ENCODE results near the gene MOGAT3. TPM values are rescaled to one million over a fixed set of nuclear protein-coding genes. Genes with fewer than 3 reads are reported as not detected.

The MOGAT3 gene
- total RNA-seq, 1 experiment from 2014 or later, result 6.3 TPM

DNA sequence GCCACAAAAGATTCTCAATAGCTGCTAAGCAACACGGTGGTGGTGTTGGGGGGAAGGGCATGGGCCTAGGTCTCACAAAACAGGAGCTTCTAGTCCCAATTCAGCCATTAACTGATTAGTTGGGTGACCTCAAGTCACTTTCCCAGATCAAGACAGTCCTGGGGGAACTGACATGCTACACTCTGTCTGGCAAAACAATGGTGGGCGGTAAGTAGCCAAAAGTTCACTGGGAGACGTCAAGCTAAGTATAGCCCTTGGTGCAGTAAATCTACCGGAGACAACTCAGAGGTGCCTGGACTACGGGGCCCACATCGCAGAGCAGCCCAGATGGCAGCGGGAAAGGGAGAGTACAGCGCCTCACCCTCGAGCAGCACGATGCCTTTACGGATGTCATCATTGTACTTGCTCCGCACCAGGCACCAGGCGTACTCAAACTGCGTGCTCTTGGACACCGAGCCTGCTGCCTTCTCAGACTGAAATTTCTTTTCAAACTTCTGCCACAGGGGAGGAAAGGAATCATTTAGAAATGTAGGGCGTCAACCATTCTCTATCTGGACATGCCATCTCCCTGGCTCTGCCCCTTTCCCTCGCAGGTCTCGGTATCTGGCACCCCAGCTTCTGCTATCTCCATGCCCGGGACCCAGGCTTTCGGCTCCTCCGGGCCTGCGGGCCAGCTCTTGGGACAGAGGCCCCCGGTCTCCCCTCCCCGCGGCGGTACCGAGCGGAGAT lies 43.0 kb upstream of the MOGAT3 start:
- Histone ChIP-seq H3K9me3 (no peaks in the 10 kb centered on the region), H3K36me3 (ENCODE audit: control insufficient read depth, insufficient read depth, low read length) (no peaks in the 10 kb centered on the region; the same call in 1 of the 2 replicates), H3K4me3 (ENCODE audit: low read depth, low read length) (peak overlapping the region; percentile 95), H3K27me3 (replicated peaks; ENCODE audit: control insufficient read depth, insufficient read depth, low read length) (no peaks in the 10 kb centered on the region), H3K4me1 (peaks cover 13% of the 10 kb centered on the region; the same call in 1 of the 2 replicates)
- H3K4me3 Mint-ChIP-seq (ENCODE audit: unreplicated experiment), result peak overlapping the region; percentile 92
- ChIA-PET CTCF (interaction anchor here (0.6 to 2.3 kb wide), 14 partner anchors 8 to 386 kb away, joined by 3 to 49 read pairs (median 4); partner anchors contain the start of genes PLOD3 and ZNHIT1), POLR2A (interaction anchor here (0.7 to 1.4 kb wide), 4 partner anchors 9 to 64 kb away, joined by 3 to 10 read pairs (median 4); partner anchors contain the start of genes PLOD3 and ZNHIT1)
- H3K27me3 Mint-ChIP-seq (ENCODE audit: insufficient read depth, unreplicated experiment), result no peaks in the 10 kb centered on the region
- H3K36me3 Mint-ChIP-seq (ENCODE audit: insufficient read depth, unreplicated experiment), result peaks cover 40% of the 10 kb centered on the region
- H3K9me3 Mint-ChIP-seq (ENCODE audit: unreplicated experiment), result no peaks in the 10 kb centered on the region
- BruUV-seq (replicated peaks), result no TSS peak
- no peak for DNase-seq
- TF ChIP-seq, protein P1, sequence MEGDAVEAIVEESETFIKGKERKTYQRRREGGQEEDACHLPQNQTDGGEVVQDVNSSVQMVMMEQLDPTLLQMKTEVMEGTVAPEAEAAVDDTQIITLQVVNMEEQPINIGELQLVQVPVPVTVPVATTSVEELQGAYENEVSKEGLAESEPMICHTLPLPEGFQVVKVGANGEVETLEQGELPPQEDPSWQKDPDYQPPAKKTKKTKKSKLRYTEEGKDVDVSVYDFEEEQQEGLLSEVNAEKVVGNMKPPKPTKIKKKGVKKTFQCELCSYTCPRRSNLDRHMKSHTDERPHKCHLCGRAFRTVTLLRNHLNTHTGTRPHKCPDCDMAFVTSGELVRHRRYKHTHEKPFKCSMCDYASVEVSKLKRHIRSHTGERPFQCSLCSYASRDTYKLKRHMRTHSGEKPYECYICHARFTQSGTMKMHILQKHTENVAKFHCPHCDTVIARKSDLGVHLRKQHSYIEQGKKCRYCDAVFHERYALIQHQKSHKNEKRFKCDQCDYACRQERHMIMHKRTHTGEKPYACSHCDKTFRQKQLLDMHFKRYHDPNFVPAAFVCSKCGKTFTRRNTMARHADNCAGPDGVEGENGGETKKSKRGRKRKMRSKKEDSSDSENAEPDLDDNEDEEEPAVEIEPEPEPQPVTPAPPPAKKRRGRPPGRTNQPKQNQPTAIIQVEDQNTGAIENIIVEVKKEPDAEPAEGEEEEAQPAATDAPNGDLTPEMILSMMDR (IDR thresholded peaks at IDR 0.05; ENCODE audit: insufficient read depth in 1 of 2, low read depth in 1 of 2, low read length in 1 of 2, severe bottlenecking in 1 of 2, unreplicated experiment in 1 of 2), result no peak
- intact Hi-C loops (cut with micrococcal nuclease; ENCODE audit: unreplicated experiment), result loop anchor here (1.0 kb wide), 5 partner anchors 8 to 100 kb away; partner anchors contain the start of gene ZNHIT1
- H3K27ac Mint-ChIP-seq (ENCODE audit: unreplicated experiment), result peak overlapping the region; percentile 93
- peaks cover 10% of the 10 kb centered on the region for H3K4me1 Mint-ChIP-seq (ENCODE audit: low read depth, unreplicated experiment)

DNA sequence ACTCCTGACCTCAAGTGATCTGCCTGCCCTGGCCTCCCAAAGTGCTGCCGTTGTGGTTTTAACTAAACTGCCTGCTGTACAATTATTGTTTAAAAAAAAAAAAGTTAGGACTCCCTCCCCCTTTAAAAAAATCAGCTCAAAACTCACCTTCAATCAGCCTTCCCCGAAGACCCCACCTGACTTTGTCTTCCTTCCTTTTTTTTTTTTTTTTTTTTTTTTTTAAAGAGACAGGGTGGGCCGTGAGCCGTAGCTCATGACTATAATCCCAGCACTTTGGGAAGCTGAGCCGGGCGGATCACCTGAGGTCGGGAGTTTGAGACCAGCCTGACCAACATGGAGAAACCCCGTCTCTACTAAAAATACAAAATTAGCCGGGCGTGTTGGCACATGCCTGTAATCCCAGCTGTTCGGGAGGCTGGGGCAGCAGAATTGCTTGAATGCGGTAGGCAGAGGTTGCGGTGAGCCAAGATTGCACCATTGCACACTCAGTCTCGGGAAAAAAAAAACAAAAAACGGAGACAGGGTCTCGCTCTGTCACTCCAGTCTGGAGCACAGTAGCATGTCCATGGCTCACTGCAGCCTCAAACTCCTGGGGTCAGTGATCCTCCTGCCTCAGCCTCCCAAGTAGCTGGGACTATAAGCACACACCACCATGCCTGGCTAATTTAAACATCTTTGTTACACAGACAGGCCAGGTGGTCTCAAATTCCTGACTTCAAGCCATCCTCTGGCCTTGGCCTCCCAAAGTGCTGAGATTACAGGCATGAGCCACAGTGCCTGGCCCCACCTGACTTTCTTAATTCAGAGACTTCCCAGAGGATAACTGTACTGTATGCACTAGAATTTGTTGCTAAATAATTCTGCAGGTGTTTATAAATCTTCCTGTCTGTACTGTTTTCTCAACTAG lies 40.9 kb upstream of the MOGAT3 start:
- DNase-seq, result no peak
- H3K9me3 ChIP-seq, result no peaks in the 10 kb centered on the region
- H3K4me3 ChIP-seq (ENCODE audit: low read depth, low read length), result no peak overlapping the region
- Mint-ChIP-seq H3K4me3 (ENCODE audit: unreplicated experiment) (no peak overlapping the region), H3K36me3 (ENCODE audit: insufficient read depth, unreplicated experiment) (peaks cover 27% of the 10 kb centered on the region), H3K27ac (ENCODE audit: unreplicated experiment) (no peak overlapping the region), H3K27me3 (ENCODE audit: insufficient read depth, unreplicated experiment) (no peaks in the 10 kb centered on the region), H3K9me3 (ENCODE audit: unreplicated experiment) (no peaks in the 10 kb centered on the region), H3K4me1 (ENCODE audit: low read depth, unreplicated experiment) (peaks cover 4% of the 10 kb centered on the region)
- no TSS peak for BruUV-seq (replicated peaks)
- TF ChIP-seq, protein P1 (IDR thresholded peaks at IDR 0.05; ENCODE audit: insufficient read depth in 1 of 2, low read depth in 1 of 2, low read length in 1 of 2, severe bottlenecking in 1 of 2, unreplicated experiment in 1 of 2), result no peak
- ChIA-PET POLR2A (interaction anchor here (0.5 kb wide), 1 partner anchor 66 kb away, joined by 3 read pairs; no protein-coding TSS in a partner anchor), CTCF (interaction anchor here (0.6 to 0.7 kb wide), 2 partner anchors 13 to 85 kb away, joined by 4 to 7 read pairs; no protein-coding TSS in a partner anchor)
- intact Hi-C loops (cut with micrococcal nuclease; ENCODE audit: unreplicated experiment), result no loop called here
- peaks cover 20% of the 10 kb centered on the region for H3K4me1 ChIP-seq
- no peaks in the 10 kb centered on the region; the same call in 1 of the 2 replicates for H3K36me3 ChIP-seq (ENCODE audit: control insufficient read depth, insufficient read depth, low read length)
- no peaks in the 10 kb centered on the region for H3K27me3 ChIP-seq (replicated peaks; ENCODE audit: control insufficient read depth, insufficient read depth, low read length)

DNA sequence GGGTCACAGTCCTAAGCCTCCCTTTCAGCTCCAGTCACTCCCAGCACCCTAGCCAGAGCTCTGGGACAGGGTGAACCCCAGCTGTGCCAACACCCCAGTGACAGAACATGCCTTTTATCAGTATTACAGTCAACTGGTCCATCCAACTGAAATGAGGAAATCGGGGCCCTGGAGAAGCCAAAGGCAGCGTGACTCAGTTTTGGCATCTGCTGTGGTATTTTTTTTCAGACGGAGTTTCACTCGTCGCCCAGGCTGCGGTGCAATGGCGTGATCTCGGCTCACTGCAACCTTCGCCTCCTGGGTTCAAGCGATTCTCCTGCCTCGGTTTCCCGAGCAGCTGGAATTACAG lies 40.2 kb upstream of the MOGAT3 start:
- ChIA-PET CTCF (interaction anchor here (0.6 to 0.7 kb wide), 2 partner anchors 14 to 84 kb away, joined by 4 to 7 read pairs; no protein-coding TSS in a partner anchor), POLR2A (interaction anchor here (0.5 kb wide), 1 partner anchor 67 kb away, joined by 3 read pairs; no protein-coding TSS in a partner anchor)
- Histone ChIP-seq H3K4me3 (ENCODE audit: low read depth, low read length) (no peak overlapping the region), H3K36me3 (ENCODE audit: control insufficient read depth, insufficient read depth, low read length) (no peaks in the 10 kb centered on the region; the same call in 1 of the 2 replicates), H3K27me3 (replicated peaks; ENCODE audit: control insufficient read depth, insufficient read depth, low read length) (no peaks in the 10 kb centered on the region), H3K4me1 (peaks cover 20% of the 10 kb centered on the region), H3K9me3 (no peaks in the 10 kb centered on the region)
- intact Hi-C loops (cut with micrococcal nuclease; ENCODE audit: unreplicated experiment), result no loop called here
- Mint-ChIP-seq H3K27me3 (ENCODE audit: insufficient read depth, unreplicated experiment) (no peaks in the 10 kb centered on the region), H3K4me1 (ENCODE audit: low read depth, unreplicated experiment) (peaks cover 4% of the 10 kb centered on the region), H3K9me3 (ENCODE audit: unreplicated experiment) (no peaks in the 10 kb centered on the region), H3K4me3 (ENCODE audit: unreplicated experiment) (no peak overlapping the region), H3K36me3 (ENCODE audit: insufficient read depth, unreplicated experiment) (peaks cover 33% of the 10 kb centered on the region), H3K27ac (ENCODE audit: unreplicated experiment) (no peak overlapping the region)
- BruUV-seq (replicated peaks), result no TSS peak
- TF ChIP-seq, protein P1 (IDR thresholded peaks at IDR 0.05; ENCODE audit: insufficient read depth in 1 of 2, low read depth in 1 of 2, low read length in 1 of 2, severe bottlenecking in 1 of 2, unreplicated experiment in 1 of 2), result no peak
- no peak for DNase-seq

Data from Caco-2 (cell line).